ELR (cell line): ENCODE measurements around the gene MMP13.
A peak's percentile ranks its signal among the peaks of the same experiment; 100 is the strongest.
"Not testable (repeated sequence)": the region's sequence is repeated elsewhere in the genome, so short reads cannot be mapped to it uniquely, and the experiment has no call there.

Experiments used
- DNase-seq: peaks from one replicate; pipeline ENCODE4 v3.0.0-alpha.2; 2015; ENCODE audit warnings: low read depth

The MMP13 gene

GRCh38 chr11:102955624-102956023, at the start of gene MMP13:
TSS of gene MMP13 (minus strand) at chr11:102955732. CDS start at chr11:102955705, 27 bp downstream.
- DNase-seq: peak; percentile 24

DNA sequence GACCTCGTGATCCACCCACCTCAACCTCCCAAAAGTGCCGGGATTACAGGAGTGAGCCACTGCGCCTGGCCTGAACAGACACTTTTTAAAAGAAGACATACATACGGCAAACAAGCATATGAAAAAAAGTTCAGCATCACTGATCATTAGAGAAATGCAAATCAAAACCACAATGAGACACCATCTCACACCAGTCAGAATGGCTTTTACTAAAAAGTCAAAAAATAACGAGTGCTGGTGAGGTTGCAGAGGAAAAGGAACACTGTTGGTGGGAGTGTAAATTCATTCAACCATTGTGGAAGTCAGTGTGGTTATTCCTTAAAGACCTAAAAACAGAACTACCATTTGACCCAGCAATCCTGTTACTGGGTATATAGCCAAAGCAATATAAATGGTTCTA, 48.7 kb upstream of the MMP13 start:
- not testable (repeated sequence) for DNase-seq

- DNase-seq: peak; percentile 41
Observed at GRCh38 chr11:102994105-102994504, 38.6 kb upstream of the MMP13 start.

DNA sequence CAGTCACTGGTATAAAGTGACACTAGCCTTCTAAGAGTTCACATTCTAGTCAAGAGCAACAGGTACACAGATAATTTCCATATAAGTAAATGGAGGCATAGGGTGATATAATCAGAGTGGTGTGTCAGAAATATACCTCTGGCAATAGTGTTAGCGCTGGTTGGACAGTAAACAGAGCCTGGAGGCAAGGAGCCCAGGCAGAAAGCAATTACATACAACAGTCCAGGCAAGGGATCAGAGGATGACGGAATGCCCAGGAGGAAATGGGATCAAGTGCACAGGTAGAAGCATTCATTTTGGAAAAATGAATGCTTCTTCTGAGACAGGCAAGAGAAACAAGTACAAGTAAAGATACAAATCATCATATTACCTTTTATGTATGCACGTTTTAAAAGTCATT, 36.2 kb upstream of the MMP13 start:
- DNase-seq: no peak

GRCh38 chr11:102990145-102990544, 34.6 kb upstream of the MMP13 start:
- peak; percentile 62 for DNase-seq

DNA sequence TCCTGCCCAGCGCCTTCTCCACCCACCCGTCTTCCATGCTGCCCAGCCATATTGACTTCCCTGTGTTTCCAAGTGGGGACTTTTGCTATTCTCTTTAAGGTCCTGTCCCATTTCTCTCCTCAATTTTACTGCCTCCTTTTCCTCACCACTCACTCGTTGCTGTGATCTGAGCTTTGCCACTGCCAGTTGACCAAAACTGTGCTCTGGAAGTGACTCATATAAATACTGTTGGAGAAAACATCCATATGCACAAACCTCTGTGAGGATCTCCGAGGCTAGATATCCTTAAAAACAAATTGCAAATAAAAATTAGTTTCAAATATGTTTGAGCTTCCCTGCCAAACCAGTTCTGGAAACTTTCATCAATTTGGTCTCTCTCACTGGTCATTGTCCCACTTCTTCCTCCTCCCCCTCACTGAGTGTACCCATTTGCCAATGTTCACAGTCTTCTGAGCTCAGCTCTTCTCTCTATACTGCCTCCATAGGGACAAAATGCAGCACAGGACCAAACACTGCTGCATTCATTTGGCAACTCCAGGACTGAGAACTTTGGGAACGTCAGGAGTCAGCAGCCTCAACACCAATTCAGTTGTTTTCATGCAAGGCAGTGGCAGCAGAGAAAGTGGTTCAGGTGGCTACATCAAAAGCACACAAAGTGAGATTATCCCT, 34.0 kb upstream of the MMP13 start:
- peak; percentile 83 for DNase-seq

- DNase-seq: peak; percentile 90
Observed at GRCh38 chr11:102986815-102987214, 31.3 kb upstream of the MMP13 start.

- DNase-seq: no peak
Observed at GRCh38 chr11:102985850-102986249, 30.3 kb upstream of the MMP13 start.

DNA sequence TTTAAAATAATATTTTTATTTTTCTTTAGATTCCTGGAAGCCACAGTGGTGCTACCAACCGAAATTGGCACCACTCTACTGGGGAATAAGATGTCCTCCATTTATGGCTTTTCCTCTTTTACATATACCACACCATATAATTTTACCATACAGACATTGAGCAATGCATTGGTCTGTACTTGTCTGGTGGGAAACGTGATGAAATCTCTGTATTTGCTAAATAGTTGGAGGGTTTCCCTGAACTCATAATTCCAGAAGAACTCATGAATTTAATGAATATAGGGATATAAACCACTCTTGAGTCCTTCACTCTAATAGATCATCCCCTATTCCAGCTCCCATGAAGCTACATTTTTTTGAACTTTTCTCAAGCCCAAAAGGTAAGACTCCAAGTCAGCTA, 28.0 kb upstream of the MMP13 start:
- no peak for DNase-seq

DNA sequence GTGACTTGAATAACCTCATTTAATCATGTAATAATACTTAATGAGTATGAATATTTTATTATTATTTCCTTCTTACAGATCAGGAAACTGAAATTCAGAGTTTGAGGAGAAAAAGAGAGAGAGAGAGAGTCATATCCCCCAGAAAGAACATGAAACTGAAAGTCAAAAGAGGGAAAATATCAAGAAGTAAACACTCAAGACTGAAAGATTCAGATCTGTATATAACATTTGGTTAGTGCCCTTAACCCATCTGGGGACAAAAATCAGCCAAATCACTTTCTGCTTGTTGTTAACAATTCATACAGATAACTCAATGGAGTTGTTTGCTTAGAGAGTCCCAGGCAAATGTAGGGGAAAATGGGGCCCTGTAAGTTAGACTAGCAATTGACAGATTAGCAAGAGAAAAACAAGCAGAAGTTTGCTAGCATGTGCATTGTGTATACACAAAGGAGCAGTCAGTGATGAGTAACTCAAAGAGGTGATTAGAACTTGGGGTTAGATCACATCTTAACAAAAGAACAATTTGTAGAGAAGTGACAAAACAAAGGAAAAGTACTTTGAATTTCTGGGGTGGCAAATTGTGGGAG, 25.9 kb upstream of the MMP13 start:
- DNase-seq: peak; percentile 54

DNA sequence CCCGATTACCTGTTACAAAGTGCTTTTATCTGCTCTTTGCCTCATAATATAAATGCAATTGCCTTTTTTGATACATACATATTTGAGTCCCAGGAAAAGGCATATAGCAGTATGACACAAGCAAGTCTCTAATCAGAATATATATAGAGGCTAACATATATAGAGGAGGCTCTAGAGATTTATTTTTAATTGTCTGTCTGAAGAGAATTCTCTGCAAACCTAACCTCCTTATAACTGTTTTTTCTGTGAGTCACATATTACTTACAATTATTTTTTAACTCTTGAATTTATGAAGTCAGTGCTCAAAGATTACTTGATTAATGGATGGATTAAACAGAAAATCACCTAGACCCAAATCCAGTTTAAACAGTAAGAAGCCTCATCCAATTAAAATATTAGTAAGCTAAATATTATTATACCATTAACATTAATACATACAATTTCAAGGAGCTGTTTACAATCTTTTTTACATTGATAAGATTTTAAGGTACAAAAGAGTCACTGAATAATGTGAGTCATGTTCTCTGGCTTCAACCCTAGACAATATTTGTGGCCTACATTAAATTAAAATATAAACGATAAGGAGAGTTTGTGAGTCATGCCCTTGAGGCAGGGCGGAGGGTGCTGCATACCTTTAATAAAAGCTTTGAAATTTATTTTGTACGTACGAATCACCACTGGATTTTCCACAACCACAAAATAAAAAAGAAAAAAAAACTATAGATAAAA, 19.2 kb upstream of the MMP13 start:
- DNase-seq: peak; percentile 93

DNA sequence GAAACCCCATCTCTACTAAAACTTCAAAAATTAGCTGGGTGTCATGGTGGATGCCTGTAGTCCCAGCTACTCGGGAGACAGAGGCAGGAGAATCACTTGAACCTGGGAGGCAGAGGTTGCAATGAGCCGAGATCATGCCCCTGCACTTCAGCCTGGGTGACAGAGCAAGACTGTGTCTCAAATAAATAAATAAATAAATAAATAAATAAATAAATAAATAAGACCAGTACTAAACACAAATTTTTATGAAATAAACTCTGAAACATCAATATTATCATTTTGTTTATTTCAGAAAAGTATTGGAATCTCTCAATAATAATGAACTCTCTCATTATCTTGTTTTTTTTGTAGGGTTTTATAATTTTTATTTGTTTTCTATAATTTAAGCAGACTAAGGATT, 18.2 kb upstream of the MMP13 start:
- DNase-seq: not testable (repeated sequence)

DNA sequence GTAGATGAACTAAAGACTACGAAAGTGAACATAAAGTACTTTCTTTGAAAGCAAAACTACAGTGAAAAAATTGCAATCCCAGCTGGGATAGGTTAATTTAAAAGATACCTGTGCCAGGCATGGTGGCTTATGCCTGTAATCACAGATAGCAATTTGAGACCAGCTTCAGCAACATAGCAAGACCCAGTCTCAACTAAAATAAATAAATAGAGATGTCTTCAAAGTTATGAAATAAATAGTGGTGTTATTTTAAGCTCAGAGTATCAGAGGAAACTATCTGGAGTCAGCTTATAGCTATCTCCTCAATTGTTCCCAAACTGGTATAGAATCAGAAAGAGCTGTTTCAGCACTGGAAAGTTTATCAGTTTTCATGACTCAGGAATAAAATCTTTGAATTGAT, 17.3 kb upstream of the MMP13 start:
- no peak for DNase-seq

GRCh38 chr11:102971766-102972165, 16.2 kb upstream of the MMP13 start:
- DNase-seq: no peak

DNA sequence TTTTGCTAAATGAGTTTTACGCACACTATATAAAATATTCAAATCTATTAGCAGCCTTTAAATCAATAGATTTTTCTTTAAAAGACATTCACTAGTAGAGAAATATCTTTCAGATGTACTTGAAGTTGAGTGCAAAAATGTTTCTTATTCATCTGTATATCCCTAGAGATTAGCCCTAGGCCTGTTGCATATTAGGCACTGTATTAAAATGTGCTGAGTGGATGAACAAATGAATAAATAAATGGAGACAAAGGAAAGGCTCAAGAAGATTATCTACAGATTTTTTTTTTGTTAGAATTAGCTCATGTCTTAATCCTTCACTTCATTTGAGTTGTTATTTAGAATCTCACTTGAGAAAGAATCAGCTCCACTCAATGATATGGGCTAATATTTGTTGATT, 12.0 kb upstream of the MMP13 start:
- DNase-seq: no peak

- DNase-seq: no peak
Observed at GRCh38 chr11:102966011-102966410, 10.5 kb upstream of the MMP13 start.

DNA sequence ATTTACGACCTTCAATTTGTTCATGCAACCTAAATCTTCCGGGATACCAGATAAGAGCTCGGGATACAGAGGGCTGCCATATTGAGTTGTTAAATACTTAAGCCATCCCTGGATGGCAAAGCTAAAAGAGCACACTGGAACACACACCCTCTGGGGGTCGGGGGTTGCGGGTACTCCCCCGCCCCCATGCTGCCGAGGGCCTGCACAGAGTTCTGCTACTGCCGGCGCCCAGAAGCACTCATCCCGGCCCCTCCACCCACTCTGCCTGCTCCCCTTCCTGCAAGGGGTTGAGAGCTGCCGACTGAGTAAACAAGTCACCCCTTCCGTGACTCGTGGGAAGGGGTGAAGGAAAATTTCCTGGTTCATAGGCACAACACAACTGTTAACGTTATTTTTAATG, 9.3 kb upstream of the MMP13 start:
- DNase-seq: no peak

- no peak for DNase-seq
Observed at GRCh38 chr11:102957953-102958352, 2.4 kb upstream of the MMP13 start.

DNA sequence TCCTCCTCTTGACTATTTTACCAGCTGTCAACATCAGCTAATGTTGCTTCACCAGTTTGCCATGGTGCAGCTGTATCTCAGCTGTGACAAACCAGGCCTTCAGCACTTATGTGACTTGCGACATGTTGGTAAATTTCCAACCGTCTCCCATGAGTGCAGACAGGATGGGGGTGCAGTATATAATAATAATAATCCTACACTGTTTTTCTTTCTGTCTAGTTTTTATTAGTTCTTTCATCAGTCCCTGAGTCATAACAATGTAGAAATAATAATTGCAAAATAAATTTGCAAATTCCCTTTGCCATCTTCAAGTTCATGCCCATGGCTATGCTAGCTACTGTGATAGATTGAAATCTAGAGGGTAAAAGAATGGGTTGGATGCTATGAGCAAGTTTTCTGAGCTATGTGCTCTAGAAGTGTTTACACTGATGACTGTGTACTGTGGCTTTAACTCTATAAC, 4.9 kb downstream of the MMP13 start:
- no peak for DNase-seq

GRCh38 chr11:102946237-102946636, 9.3 kb downstream of the MMP13 start:
- DNase-seq: no peak

- DNase-seq: peak; percentile 90
Observed at GRCh38 chr11:102940714-102941588, 14.6 kb downstream of the MMP13 start.

- no peak for DNase-seq
Observed at GRCh38 chr11:102936864-102937509, 18.5 kb downstream of the MMP13 start.
